ENCODE data around the gene KRT85.

KRT85 gene

DNA sequence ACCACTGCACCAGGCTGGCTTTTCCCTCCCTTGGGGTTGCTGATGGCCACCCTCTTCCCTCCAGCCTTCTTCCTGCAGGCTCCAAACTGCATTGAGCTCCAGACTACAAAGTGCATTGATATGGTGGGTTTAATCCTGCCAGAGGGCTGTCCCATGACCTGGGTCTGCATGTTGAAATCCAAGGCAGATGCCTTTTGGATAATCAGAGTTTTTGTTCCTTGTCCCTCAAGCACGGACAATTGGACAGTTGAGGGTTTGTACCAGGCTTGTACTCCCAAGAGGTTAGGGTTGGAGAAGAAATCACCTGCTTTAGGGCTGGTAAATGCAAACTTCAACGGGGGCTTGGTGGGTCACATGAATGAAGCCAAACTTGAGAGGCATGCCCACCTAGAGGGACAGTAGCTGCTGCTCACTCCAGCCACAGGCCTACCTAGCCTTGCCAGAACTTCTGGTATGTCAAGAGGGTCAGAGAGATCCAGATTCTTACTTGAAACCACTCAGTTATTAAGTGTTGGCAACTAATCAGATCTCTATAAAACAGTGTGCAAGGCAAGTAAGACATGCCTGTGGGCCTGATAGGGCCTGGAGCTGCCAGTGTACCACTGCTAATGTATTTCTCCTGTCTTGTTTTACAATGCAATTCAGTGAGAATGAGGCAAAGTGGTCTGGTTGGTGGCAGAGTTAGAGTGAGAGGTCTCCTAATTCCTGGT is 24.3 kb downstream of the KRT85 start:
- Histone ChIP-seq H3K4me1 (ENCODE audit: control insufficient read depth, insufficient read depth, low read length) (no peaks in the 10 kb centered on the region), H3K9me3 (ENCODE audit: control insufficient read depth, insufficient read depth, low read depth, low read length) (no peaks in the 10 kb centered on the region), H3K36me3 (ENCODE audit: control insufficient read depth in 2 of 2, insufficient read depth in 1 of 2, low read length in 2 of 2) (no peaks in the 10 kb centered on the region), H3K27ac (ENCODE audit: extremely low read depth, low read depth, low read length) (no peak overlapping the region), H3K4me3 (ENCODE audit: low read depth, low read length) (no peak overlapping the region)
- TF ChIP-seq ZNF658 (tag by site-specific recombination; IDR thresholded peaks at IDR 0.05) (no peak), ZEB2 (tag by site-specific recombination; IDR thresholded peaks at IDR 0.05) (no peak), PRDM10 (tag by site-specific recombination; IDR thresholded peaks at IDR 0.05) (no peak), SCRT2 (tag by site-specific recombination; IDR thresholded peaks at IDR 0.05) (no peak), ZNF610 (tag by site-specific recombination; IDR thresholded peaks at IDR 0.05; ENCODE audit: borderline replicate concordance) (no peak), ZNF350 (tag by site-specific recombination; IDR thresholded peaks at IDR 0.05) (no peak), ZNF585B (tag by site-specific recombination; IDR thresholded peaks at IDR 0.05) (no peak), SP2 (tag by site-specific recombination; IDR thresholded peaks at IDR 0.05) (no peak)
- TF ChIP-seq, protein P1, sequence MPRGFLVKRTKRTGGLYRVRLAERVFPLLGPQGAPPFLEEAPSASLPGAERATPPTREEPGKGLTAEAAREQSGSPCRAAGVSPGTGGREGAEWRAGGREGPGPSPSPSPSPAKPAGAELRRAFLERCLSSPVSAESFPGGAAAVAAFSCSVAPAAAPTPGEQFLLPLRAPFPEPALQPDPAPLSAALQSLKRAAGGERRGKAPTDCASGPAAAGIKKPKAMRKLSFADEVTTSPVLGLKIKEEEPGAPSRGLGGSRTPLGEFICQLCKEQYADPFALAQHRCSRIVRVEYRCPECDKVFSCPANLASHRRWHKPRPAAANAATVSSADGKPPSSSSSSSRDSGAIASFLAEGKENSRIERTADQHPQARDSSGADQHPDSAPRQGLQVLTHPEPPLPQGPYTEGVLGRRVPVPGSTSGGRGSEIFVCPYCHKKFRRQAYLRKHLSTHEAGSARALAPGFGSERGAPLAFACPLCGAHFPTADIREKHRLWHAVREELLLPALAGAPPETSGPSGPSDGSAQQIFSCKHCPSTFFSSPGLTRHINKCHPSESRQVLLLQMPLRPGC (tag by site-specific recombination; IDR thresholded peaks at IDR 0.05): no peak
- CTCF ChIA-PET: interaction anchor here (1.2 to 1.9 kb wide), 2 partner anchors 15 to 19 kb away, joined by 3 to 5 read pairs; no protein-coding TSS in a partner anchor
- POLR2A ChIA-PET: no interaction called here

- no peaks in the 10 kb centered on the region for H3K36me3 ChIP-seq (ENCODE audit: control insufficient read depth in 2 of 2, insufficient read depth in 1 of 2, low read length in 2 of 2)
- CTCF ChIA-PET: interaction anchor here (0.6 to 5.4 kb wide), 2 partner anchors 14 to 31 kb away, joined by 3 to 49 read pairs; no protein-coding TSS in a partner anchor
- no peak overlapping the region for H3K4me3 ChIP-seq (ENCODE audit: low read depth, low read length)
These were observed 26.2 kb downstream of the KRT85 start for GRCh38 chr12:52341066-52341580.

DNA sequence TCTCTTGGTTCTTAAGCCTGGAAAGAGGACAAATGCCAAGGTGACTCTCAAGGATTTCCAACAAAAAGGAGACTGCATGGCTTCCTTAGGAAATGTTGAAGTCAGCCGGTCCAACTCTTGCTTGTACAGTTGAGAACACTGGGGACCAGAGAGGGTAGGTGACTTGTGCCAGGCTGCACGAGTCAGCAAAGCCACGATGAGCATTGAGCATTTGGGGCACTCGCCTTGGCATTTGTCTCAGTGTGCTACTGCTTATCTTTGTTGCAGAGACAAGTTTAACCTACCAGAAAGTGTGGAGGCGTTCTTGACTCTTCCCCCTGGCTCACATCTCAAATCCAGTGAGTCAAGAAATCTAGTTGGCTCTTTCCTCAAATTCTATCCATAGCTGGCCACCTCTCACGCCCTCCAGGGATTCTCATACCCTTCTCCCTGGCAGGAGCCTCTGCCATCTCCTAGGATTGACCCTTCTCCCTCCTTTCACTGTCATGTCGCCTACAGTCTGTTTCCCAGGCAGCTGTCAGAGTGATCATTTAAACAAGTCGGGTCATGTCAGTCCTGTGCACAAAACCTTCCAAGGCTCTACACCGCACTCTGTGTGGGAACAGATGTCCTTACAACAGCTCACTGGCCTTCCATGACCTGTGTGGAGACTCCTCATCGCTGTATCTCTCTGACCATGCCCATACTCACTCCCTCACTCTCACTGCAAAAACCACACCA is 28.9 kb downstream of the KRT85 start:
- CTCF ChIA-PET: interaction anchor here (0.7 to 5.4 kb wide), 7 partner anchors 11 to 541 kb away, joined by 3 to 49 read pairs (median 3); no protein-coding TSS in a partner anchor
- no peaks in the 10 kb centered on the region for H3K9me3 ChIP-seq (ENCODE audit: control insufficient read depth, insufficient read depth, low read depth, low read length)
- no peak overlapping the region for H3K27ac ChIP-seq (ENCODE audit: extremely low read depth, low read depth, low read length)
- no peak for TF ChIP-seq KLF7 (tag by site-specific recombination; IDR thresholded peaks at IDR 0.05; ENCODE audit: borderline replicate concordance)
- 0 out of 2 replicates have a peak, but pooled peaks have one; percentile 42 for TF ChIP-seq MEIS1 (CRISPR knock-in tag; IDR thresholded peaks at IDR 0.05; ENCODE audit: borderline replicate concordance)
- no peak overlapping the region for H3K4me3 ChIP-seq (ENCODE audit: low read depth, low read length)
- POLR2A ChIA-PET: no interaction called here
- no peaks in the 10 kb centered on the region for H3K36me3 ChIP-seq (ENCODE audit: control insufficient read depth in 2 of 2, insufficient read depth in 1 of 2, low read length in 2 of 2)
- 0 out of 2 replicates have a peak, but pooled peaks cover 2% of the 10 kb centered on the region for H3K4me1 ChIP-seq (ENCODE audit: control insufficient read depth, insufficient read depth, low read length)

More at GRCh38 chr12:52341066-52341580, 26.2 kb downstream of the KRT85 start:
- TF ChIP-seq ZNF214 (tag by site-specific recombination; IDR thresholded peaks at IDR 0.05; ENCODE audit: borderline replicate concordance): no peak
- no peak for TF ChIP-seq SP7 (tag by site-specific recombination; IDR thresholded peaks at IDR 0.05)
- Histone ChIP-seq H3K4me1 (ENCODE audit: control insufficient read depth, insufficient read depth, low read length) (0 out of 2 replicates have a peak, but pooled peaks cover 2% of the 10 kb centered on the region), H3K27ac (ENCODE audit: extremely low read depth, low read depth, low read length) (no peak overlapping the region), H3K9me3 (ENCODE audit: control insufficient read depth, insufficient read depth, low read depth, low read length) (no peaks in the 10 kb centered on the region)
- POLR2A ChIA-PET: no interaction called here
